Right forelimb (tissue), 1 donor: Measurements from ENCODE around the gene ZNF516.

Experiments
- DNase-seq: peaks from one replicate; pipeline ENCODE4 v3.0.0-alpha.2; 2018

Gene ZNF516

DNA sequence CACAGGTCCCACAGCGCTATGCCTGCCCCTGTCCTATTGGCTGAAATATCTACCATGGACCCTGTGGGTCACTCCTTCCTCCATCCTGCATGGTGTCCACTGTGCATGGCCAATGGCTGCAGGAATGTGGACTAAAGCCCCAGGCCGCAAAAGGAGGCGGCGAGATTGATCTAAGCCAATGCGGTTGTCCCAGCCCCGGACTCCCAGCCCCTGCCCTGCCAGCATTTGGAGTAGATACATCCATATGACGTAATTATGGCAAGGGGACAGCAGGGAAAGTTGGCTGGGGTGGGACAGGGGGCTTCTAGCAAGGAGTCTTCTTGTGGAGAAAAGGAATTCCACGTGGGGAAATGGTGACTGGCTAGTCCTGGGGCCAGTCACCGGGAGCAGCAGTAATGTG, 11.4 kb upstream of the ZNF516 start:
- DNase-seq, result no peak

GRCh38 chr18:76505614-76506013, 10.6 kb upstream of the ZNF516 start:
- no peak for DNase-seq

DNA sequence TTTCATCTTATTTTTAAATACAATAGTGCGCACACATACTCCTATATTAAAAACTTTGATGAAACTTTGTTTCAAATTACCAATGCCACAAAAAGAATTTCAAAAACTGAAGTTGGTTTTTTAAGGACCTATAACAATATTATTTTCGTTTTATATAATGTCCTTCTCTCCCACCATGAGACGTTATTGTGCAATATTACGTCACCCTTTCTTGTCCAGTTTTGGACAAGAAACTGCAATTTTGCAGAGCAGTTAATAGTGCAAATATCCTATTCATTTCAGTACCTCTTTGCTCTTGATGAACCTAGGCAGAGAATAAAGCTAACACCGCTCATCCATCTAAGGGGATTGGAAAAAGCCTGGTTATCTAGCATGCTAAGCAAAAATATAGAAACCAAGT, 9.7 kb upstream of the ZNF516 start:
- no peak for DNase-seq

DNA sequence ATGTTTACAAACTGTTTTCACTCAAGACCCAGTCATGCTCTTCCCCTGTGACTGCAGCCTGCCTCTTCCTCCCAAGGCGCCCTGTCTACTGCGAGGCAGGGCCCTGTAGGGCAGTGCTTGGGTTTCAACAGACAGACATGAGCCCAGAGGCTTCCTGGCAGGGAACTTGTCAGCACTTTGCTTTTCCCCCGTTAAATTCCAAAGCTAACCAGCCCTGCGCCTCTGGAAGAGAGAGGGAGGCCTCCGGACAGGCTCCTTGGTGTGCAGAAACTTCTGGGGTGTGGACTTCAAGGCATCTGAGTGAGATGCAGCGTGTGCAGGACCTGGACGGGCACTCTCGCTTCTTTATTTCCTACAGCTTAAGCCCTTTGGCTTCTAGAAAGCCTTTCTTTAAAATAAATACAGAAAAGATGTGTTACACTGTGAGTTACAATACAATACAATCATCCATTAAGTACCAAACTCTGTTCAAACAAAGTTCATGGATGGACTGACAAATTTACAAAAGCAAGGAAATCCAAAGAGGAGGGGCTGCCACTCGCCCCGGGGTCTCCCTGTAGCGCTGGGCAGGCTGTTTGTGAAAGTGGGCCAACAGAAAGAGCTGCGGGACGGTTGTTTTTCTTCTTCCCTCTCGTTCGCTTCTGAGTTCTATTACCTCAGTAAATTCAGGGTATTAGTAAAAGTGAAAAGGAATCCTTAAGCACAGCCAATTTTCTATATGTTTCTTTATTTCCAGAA, 8.8 kb upstream of the ZNF516 start:
- no peak for DNase-seq

DNA sequence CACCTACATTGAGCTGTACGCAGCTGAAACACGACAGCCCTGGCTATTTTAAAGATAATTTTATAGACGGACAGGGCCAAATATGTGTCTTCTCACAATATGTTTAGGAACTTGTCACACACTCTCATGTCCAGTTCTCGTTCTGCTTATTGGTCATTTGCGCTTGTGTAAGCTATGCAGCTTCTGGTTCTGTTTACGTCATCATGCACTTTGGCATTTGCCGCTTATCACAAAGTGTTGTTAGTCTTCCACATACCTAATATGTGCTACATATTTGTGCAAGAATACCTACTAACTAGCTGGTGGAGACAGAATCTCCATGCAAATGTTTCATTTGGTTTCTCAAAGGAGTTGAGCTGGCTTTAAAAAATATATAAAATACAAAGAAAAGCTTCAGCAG, 7.5 kb upstream of the ZNF516 start:
- no peak for DNase-seq

GRCh38 chr18:76499637-76500340, 4.7 kb upstream of the ZNF516 start:
- no peak for DNase-seq

GRCh38 chr18:76499021-76499420, 4.0 kb upstream of the ZNF516 start:
- no peak for DNase-seq

DNA sequence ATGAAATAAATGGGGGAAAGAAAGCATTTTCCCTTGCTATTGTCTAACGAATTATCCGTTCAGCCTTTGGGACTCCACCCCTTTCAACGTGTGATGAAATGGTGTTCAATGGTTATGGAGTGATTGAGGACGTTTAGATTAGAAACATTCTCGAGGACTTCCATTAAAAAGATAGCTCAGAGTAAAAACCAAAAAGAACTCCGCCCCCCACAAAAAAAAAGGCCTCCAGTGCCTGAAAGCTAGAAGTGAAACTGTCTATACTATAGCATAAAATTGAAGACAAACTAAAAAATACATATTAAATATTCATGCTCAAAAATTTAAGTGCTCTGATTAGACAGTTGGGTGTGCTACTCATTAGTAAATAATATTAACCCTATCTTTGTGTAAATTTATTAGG, 3.0 kb upstream of the ZNF516 start:
- DNase-seq, result no peak

DNA sequence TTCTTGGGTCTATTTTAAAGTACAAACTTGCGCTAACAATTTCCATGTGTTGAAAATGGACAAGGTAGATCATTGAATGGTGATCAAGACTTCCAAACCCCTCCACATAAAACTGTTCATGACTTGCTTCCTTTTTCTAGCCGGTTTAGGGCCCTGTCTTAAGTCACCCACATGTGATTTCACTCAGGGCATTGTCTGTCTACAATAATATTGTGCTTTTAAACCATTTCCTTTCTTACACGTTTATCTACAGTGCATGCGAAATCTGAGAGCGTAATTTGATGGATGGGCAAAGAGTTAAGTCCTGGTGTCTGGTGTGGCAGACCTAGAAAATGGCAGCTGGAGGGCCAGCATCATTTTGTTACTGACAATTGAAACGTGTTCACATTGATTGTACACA, 2.0 kb upstream of the ZNF516 start:
- no peak for DNase-seq

GRCh38 chr18:76496194-76496890, 1.3 kb upstream of the ZNF516 start:
- DNase-seq, result peak; percentile 83

DNA sequence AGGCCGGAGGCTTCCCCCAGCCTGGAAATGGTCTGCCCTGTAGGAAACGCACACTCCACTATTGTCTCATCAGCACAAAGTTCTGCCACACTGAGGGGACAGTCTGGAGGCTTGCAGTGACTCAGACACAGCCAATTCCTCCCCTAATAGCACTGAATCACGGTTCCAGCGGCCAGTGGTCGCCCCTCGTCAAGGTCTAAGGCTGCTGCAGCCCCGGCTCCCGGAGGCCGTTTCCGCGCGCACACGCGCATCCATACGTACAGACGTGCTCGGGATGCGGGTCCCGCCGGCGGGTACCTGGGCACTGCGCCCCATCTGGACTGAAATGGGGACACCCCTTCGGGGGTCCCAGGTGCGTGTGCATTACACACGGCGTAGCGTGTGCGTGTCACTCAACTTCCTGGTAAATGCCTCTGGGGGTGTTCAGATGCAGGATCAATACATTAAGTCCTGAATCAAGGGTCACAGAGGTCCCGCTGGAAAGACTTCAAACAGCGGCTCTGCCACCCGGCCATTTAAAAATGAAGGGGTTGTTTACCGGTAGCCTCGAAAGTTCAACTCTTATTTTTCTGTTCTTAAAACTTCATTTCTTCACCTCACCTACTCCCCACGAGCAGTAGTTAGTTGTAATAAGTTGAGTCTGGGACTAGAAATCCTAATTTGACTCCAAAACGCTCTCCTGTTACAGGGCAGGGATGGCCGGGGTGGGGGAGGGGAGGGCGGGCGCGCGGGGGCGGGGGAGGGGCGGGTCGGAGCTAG, 572 bp upstream of the ZNF516 start:
- peak; percentile 77 for DNase-seq

DNA sequence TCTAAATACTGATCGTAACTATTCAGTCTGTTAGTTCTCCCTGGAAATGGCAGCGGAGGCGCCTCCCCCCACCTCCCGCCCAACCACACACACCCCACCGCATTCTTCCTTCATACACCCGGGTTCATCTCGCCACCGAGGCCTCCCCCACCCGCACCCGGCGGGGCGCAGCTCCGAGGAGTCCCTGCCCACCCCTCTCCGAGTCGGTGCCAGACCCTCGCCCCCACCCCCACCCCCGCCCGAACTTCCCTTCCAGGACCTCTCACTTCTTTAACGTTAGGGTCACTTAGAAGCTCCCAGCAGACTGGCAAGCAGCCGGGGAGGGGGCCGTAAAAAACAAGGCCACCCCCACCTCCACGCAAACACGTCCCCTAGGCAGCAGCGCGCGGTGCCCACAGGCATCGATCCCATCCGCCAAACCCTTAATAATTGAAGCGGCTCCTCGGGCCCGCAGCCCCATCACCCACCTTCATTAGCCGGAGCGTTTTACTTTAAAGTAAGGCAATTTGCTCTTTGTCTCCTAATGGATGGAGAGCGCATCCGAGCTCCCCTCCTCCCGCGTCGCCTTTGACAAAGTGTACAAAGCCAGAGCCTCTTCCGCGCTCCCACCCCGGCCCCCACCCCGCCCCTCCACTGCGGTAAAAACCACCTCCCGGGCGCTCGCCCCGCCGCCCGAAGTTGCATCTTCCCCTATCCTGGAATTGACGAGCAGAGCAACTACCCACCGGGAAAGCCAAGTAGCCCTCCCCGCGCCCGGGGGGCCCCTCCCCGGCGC, 624 bp downstream of the ZNF516 start:
- DNase-seq, result peak; percentile 77

DNA sequence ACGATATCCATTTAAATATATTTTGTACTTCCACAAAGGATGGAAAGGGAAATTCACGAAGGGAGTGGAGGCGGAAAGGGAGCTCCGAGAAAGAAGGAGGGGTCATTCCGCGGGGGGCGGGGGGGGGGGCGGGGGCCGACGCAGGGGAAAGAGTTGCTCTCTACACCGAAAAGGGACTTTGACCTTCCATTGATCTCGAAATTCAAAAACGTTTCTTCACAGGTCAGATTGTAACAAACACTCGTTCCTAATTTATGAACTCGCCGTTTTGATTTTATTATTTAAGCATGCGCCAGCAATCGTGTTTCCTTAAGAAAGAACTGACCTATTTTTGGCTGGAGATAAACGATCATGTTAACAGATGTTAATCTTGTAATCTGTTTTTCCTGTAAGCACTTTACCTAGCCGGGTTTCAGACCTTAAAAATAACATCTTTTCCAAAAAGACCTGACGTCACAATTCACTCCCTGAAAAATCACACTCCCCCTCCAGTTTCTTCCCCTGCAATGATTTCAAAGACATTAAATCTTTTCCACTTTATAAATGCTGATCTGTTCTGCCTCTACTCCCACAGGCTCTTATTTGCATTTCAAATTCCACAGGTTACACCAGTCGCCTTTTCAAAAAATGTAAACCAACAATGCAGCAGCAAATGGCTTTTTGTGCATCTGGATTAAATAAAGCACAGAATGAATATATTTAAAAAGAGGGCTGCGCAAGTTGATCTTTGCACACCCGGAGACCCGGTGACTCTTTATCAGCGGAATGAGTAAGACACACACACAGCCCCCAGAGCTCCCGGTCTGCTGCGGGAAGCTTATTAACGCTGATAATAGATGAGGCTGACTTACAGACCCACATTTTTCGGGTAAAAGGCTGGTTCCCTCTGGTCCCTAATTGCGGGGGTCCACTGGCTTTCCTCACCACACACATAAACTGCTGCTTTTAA, 1.6 kb downstream of the ZNF516 start:
- DNase-seq, result no peak

GRCh38 chr18:76492669-76493212, 2.3 kb downstream of the ZNF516 start:
- peak; percentile 100 for DNase-seq

GRCh38 chr18:76491776-76492668, 3.0 kb downstream of the ZNF516 start:
- peak; percentile 72 for DNase-seq

GRCh38 chr18:76491473-76491775, 3.6 kb downstream of the ZNF516 start:
- peak; percentile 87 for DNase-seq

DNA sequence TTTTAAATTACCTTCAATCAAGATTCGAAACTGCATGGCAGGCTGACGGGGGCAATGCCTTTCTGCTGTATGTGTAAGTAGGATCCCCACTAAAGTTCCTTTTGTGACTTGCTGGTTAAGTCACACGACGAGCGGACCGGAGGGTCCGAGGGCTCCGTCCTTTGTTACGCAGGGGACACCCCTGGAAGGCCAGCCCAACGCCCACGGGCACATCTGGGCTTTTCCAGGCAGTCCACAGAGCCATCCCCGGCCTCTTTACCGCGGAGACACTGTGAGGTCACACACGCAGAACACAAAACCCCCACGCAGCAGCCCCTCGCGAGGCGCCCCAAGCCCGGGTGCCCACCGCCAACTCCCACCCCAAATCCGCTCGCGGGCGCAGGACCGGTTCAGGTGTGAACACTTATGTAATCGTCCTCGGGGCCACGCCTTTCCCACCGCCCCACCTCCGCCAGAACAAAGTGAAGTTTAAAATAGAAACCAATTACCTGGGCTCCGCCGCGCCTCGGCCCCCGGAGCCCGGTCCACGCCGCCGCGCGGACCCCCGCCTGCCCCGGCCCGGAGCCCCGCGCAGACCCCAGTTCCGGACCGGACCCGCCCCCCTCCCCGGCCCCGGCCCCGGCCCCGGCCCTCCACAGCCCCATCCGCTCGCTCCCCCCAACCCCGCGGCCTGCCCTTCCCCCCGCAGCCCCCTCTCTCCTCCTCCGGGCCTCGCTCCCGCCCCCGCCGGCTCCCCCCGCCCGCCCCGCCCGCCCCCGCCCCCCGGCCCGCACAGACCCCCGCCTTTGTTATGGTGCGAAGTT, 4.2 kb downstream of the ZNF516 start:
- DNase-seq, result peak; percentile 76

GRCh38 chr18:76490033-76490432, 5.0 kb downstream of the ZNF516 start:
- no peak for DNase-seq

- no peak for DNase-seq
Observed at GRCh38 chr18:76489081-76489480, 6.0 kb downstream of the ZNF516 start.
